GM06990 (cell line): ENCODE measurements around the gene GPR15LG.

Experiments used
- DNase-seq: peaks from one replicate; pipeline ENCODE4 v3.0.0-alpha.2; 2011; ENCODE audit not compliant: insufficient read length; ENCODE audit errors: extremely low read depth
- H3K27me3 ChIP-seq: replicated peaks from 2 replicates; pipeline ENCODE4 v1.6.0; 2011; ENCODE audit warnings: low read length; ENCODE audit not compliant: control insufficient read depth, insufficient read depth
- H3K36me3 ChIP-seq: 2 replicates; pipeline ENCODE4 v1.5.1; 2011; ENCODE audit warnings: low read length; ENCODE audit not compliant: control insufficient read depth, insufficient read depth
- H3K4me3 ChIP-seq: replicated peaks from 2 replicates; pipeline ENCODE4 v1.5.1; 2011; ENCODE audit warnings: low read depth, mild to moderate bottlenecking, control low read depth, low read length
- TF ChIP-seq, protein P1 (sequence below): IDR thresholded peaks from 2 replicates; pipeline ENCODE4 v1.5.1; 2011; ENCODE audit warnings: low read length, control low read depth, mild to moderate bottlenecking, inconsistent platforms; ENCODE audit not compliant: insufficient read depth, poor library complexity, severe bottlenecking

The GPR15LG gene

DNA sequence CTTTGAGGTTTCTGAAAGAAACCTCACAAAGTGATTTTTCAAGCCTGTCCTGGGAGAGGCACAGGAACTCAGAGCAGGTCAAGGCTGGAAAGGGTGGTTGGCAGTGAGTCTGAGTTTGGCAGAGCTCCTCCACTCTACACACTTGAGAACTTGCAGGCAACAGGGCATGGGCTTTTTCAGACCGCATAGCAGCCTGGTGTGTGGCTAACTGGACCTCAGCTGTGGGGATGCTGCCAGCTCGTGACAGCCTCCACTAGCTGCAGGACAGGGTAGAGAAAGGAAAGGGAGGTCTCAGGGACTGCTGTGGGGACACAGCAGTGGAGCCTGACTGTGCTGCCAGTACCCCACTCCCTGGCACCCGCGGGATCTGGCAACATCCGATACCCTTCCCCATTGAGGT is 23.3 kb downstream of the GPR15LG start:
- no peak for DNase-seq
- Histone ChIP-seq H3K4me3 (no peak overlapping the region), H3K27me3 (peaks cover 16% of the 10 kb centered on the region), H3K36me3 (no peaks in the 10 kb centered on the region)
- TF ChIP-seq, protein P1, sequence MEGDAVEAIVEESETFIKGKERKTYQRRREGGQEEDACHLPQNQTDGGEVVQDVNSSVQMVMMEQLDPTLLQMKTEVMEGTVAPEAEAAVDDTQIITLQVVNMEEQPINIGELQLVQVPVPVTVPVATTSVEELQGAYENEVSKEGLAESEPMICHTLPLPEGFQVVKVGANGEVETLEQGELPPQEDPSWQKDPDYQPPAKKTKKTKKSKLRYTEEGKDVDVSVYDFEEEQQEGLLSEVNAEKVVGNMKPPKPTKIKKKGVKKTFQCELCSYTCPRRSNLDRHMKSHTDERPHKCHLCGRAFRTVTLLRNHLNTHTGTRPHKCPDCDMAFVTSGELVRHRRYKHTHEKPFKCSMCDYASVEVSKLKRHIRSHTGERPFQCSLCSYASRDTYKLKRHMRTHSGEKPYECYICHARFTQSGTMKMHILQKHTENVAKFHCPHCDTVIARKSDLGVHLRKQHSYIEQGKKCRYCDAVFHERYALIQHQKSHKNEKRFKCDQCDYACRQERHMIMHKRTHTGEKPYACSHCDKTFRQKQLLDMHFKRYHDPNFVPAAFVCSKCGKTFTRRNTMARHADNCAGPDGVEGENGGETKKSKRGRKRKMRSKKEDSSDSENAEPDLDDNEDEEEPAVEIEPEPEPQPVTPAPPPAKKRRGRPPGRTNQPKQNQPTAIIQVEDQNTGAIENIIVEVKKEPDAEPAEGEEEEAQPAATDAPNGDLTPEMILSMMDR: no peak

DNA sequence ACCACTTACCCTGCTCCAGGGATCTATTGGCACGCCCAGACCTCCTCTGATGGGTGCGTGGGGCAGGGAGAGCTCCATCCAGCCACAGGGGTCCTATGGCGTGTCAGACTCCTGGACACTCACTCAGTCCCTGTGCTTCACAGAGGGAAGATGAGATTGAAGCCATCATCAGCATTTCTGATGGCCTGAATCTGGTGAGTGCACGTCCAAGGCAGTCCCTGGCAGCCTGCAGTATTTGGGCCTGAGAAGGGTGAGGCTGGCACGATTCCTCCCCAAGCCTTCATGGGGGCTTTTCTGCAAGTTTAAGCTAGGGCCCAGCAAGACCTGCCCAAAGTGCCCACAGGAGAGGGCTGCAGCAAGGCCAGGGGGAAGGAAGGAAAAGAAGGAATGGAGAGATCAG is 24.0 kb downstream of the GPR15LG start:
- H3K4me3 ChIP-seq: no peak overlapping the region
- H3K27me3 ChIP-seq: peaks cover 16% of the 10 kb centered on the region
- TF ChIP-seq, protein P1: no peak
- H3K36me3 ChIP-seq: no peaks in the 10 kb centered on the region
- no peak for DNase-seq

DNA sequence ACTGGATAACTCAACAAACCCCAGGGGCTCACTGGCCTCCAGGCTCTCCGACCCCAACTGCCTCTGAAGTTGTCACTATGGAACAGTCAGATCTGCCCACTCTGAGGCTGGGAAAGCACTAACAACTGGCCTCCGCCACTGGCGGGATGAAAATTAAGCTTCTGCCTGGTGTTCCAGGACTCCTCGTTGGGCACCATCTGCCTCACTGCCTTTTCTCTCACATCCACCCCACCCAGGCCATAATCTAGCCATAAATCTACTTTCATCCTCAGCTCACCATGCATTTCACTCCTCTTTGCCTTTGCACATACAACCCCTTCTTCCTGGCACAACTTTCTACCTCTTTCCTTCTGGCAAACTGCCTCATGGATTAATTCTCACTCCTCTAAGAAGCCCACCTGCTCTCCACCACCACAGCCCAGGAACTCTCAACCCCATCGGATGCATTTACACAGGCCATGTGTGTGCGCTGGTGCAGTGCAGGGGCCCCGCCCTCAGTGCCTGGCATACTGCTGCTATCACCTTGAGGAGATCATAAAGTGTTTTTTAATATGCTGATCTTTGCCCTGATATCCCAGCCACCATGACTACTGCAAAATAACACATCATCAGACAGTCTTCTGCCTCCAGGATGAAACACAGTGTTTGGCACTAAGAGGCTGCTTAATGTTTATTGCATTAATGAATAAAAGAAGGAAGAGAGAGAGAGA is 24.8 kb downstream of the GPR15LG start:
- TF ChIP-seq, protein P1: no peak

DNA sequence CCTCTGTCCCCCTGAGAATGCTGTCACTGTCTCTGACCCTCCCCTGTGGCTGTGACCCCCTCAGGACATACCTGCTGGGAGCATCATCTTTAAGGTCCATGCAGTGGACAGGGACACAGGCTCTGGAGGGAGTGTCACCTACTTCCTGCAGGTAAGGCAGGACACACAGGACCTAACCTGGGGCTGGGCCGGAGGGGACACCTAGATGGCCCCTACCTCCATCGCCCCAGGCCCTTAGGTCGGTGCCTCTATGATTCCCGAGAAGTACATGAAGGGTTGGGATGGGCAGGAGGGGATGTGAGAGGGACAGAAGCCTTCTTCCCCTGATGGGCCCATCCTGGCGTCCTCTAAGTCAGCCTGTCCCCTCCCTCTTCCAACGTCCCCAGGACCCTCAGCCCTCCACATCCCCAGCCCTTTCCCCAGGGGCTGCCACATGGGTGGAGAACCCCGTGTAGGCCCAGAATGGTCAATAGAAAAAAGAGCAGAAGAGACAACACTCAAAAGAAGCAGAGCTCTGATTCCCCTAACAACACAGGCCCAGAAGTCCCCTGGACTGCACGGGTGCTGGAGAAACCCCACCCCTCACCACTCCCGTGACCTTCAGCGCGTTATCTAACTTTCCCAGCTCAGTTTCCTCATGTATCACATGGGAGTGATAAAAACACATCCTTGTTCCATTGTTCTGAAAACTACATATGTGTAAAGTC is 27.1 kb downstream of the GPR15LG start:
- Histone ChIP-seq H3K36me3 (no peaks in the 10 kb centered on the region), H3K27me3 (peaks cover 5% of the 10 kb centered on the region), H3K4me3 (no peak overlapping the region)
- DNase-seq: no peak
- TF ChIP-seq, protein P1: no peak

More for the DNA sequence above, 24.8 kb downstream of the GPR15LG start:
- Histone ChIP-seq H3K4me3 (no peak overlapping the region), H3K36me3 (no peaks in the 10 kb centered on the region), H3K27me3 (peaks cover 16% of the 10 kb centered on the region)
- DNase-seq: no peak

DNA sequence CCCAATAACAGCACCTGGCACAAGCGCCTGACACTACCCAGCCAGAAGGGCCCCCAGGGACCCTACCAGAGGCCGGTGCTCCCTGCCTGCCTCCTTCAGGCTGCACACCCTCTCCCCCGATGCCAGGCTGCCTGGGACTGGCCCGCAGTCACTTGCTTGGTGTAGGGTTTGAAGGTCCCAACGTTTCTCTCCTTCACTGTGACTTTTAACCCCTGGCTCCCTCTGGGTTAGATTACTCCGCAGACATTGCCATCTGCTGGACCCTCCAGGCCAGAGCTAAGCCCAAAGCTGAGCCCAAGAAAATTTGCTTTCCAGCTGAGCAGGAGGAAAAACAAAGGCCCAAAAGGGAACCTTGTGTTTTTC is 27.6 kb downstream of the GPR15LG start:
- TF ChIP-seq, protein P1: peak; percentile 26

More for the DNA sequence above, 27.6 kb downstream of the GPR15LG start:
- no peak overlapping the region for H3K4me3 ChIP-seq
- no peaks in the 10 kb centered on the region for H3K36me3 ChIP-seq
- DNase-seq: no peak
- H3K27me3 ChIP-seq: peaks cover 4% of the 10 kb centered on the region
